Urinary bladder (tissue), 4 donors: ENCODE measurements around the gene MT1H. TPM values are rescaled to one million over a fixed set of nuclear protein-coding genes. Genes with fewer than 3 reads are reported as not detected.
"Not testable (repeated sequence)": the region's sequence is repeated elsewhere in the genome, so short reads cannot be mapped to it uniquely, and the experiment has no call there.

Experiments used
- DNase-seq: peaks from one replicate; pipeline ENCODE4 v3.0.0-alpha.2; 2015; ENCODE audit errors: extremely low spot score
- H3K27ac ChIP-seq: one replicate; pipeline ENCODE4 v1.5.1; 2013; ENCODE audit warnings: low read depth, mild to moderate bottlenecking, moderate library complexity
- H3K36me3 ChIP-seq: one replicate; pipeline ENCODE4 v1.6.1; 2013; ENCODE audit warnings: mild to moderate bottlenecking, moderate library complexity; ENCODE audit not compliant: insufficient read depth
- H3K4me1 ChIP-seq: one replicate; pipeline ENCODE4 v1.6.1; 2013; ENCODE audit warnings: mild to moderate bottlenecking, moderate library complexity; ENCODE audit not compliant: insufficient read depth
- H3K4me3 ChIP-seq: one replicate; pipeline ENCODE4 v1.5.1; 2013; ENCODE audit warnings: low read depth, low read length
- WGBS: extraction: QIAGEN DNeasy Blood & Tissue Kit; methylation state at CpG from one replicate; pipeline ENCODE4 v1.1.7; 2013; 5-methylcytosine and 5-hydroxymethylcytosine counted together
- polyA plus RNA-seq: library from polyadenylated mRNA; stranded (reverse); fragments of 200-250 nt; gene quantifications from one replicate; pipeline ENCODE4 v1.2.3, GENCODE V29; 2013
- total RNA-seq: library from RNA; depleted of rRNA; stranded (reverse); fragments of >200 nt; gene quantifications from one replicate; pipeline ENCODE4 v1.2.3, GENCODE V29; 2014
- donor health status: healthy with polysubstance abuse.
- donor health status: healthy.

Gene MT1H
- total RNA-seq (not detected), polyA plus RNA-seq (not detected)

- no peaks in the 10 kb centered on the region for H3K4me1 ChIP-seq
- no peak within 1 kb of the TSS for H3K27ac ChIP-seq
- no peak for DNase-seq
- H3K36me3 ChIP-seq: no peaks in the 10 kb centered on the region
- H3K4me3 ChIP-seq: no peak within 1 kb of the TSS
- 15% methylated on average over 38 of the region's 38 CpGs for WGBS
Measured at GRCh38 chr16:56669005-56669839, at the start of gene MT1H. TSS of gene MT1H (plus strand) at chr16:56669814. CDS start at chr16:56669885, 71 bp downstream.

GRCh38 chr16:56620339-56620897 is 49.2 kb upstream of the MT1H start:
- 91% methylated on average over 8 of the region's 8 CpGs for WGBS
- no peak for DNase-seq
- Histone ChIP-seq H3K27ac (no peak overlapping the region), H3K4me3 (no peak overlapping the region), H3K36me3 (no peaks in the 10 kb centered on the region), H3K4me1 (no peaks in the 10 kb centered on the region)

GRCh38 chr16:56621665-56622445 is 47.8 kb upstream of the MT1H start:
- DNase-seq, H3K36me3 ChIP-seq, H3K4me1 ChIP-seq, H3K27ac ChIP-seq, H3K4me3 ChIP-seq: not testable (repeated sequence)
- WGBS: 72% methylated on average over 4 of the region's 4 CpGs

GRCh38 chr16:56623184-56623583 is 46.4 kb upstream of the MT1H start:
- not testable (repeated sequence) for H3K4me1 ChIP-seq, DNase-seq, H3K27ac ChIP-seq, H3K36me3 ChIP-seq, H3K4me3 ChIP-seq
- WGBS: 95% methylated on average over 5 of the region's 5 CpGs

- DNase-seq: no peak
- H3K27ac ChIP-seq: no peak overlapping the region
- no peaks in the 10 kb centered on the region for H3K4me1 ChIP-seq
- H3K4me3 ChIP-seq: no peak overlapping the region
- H3K36me3 ChIP-seq: no peaks in the 10 kb centered on the region
- WGBS: 97% methylated on average over 2 of the region's 2 CpGs
Measured at GRCh38 chr16:56623637-56624036, 46.0 kb upstream of the MT1H start.

GRCh38 chr16:56625140-56625942 is 44.3 kb upstream of the MT1H start, which contains the start of gene MT1E:
TSS of gene MT1E (plus strand) at chr16:56625781. CDS start at chr16:56625852, 71 bp downstream.
- Histone ChIP-seq H3K4me1 (no peaks in the 10 kb centered on the region), H3K27ac (peak within 1 kb of the TSS; percentile 82), H3K36me3 (no peaks in the 10 kb centered on the region), H3K4me3 (peak within 1 kb of the TSS; percentile 46)
- DNase-seq: no peak
- 3% methylated on average over 62 of the region's 62 CpGs for WGBS

GRCh38 chr16:56625943-56626654 is 43.5 kb upstream of the MT1H start:
- Histone ChIP-seq H3K4me3 (peak overlapping the region; percentile 46), H3K4me1 (no peaks in the 10 kb centered on the region), H3K36me3 (no peaks in the 10 kb centered on the region), H3K27ac (peak overlapping the region; percentile 82)
- no peak for DNase-seq
- 29% methylated on average over 16 of the region's 16 CpGs for WGBS

- Histone ChIP-seq H3K36me3 (no peaks in the 10 kb centered on the region), H3K4me1 (no peaks in the 10 kb centered on the region), H3K4me3 (peak overlapping the region; percentile 46), H3K27ac (no peak overlapping the region)
- DNase-seq: no peak
- WGBS: 61% methylated on average over 7 of the region's 7 CpGs
Measured at GRCh38 chr16:56626685-56627084, 42.9 kb upstream of the MT1H start.

GRCh38 chr16:56628486-56629350 is 40.9 kb upstream of the MT1H start:
- Histone ChIP-seq H3K4me1 (no peaks in the 10 kb centered on the region), H3K4me3 (no peak overlapping the region), H3K36me3 (no peaks in the 10 kb centered on the region), H3K27ac (no peak overlapping the region)
- WGBS: 71% methylated on average over 9 of the region's 9 CpGs
- no peak for DNase-seq

- DNase-seq: no peak
- 71% methylated on average over 3 of the region's 3 CpGs for WGBS
- no peaks in the 10 kb centered on the region for H3K36me3 ChIP-seq
- H3K4me3 ChIP-seq: no peak overlapping the region
- no peaks in the 10 kb centered on the region for H3K4me1 ChIP-seq
- H3K27ac ChIP-seq: no peak overlapping the region
Measured at GRCh38 chr16:56629531-56629930, 40.1 kb upstream of the MT1H start.

- no peak for DNase-seq
- Histone ChIP-seq H3K4me1 (no peaks in the 10 kb centered on the region), H3K36me3 (no peaks in the 10 kb centered on the region), H3K4me3 (no peak overlapping the region), H3K27ac (no peak overlapping the region)
- 81% methylated on average over 3 of the region's 3 CpGs for WGBS
Measured at GRCh38 chr16:56630134-56630533, 39.5 kb upstream of the MT1H start.

- Histone ChIP-seq H3K36me3 (no peaks in the 10 kb centered on the region), H3K4me1 (no peaks in the 10 kb centered on the region), H3K27ac (no peak overlapping the region), H3K4me3 (no peak overlapping the region)
- WGBS: 90% methylated on average over 10 of the region's 10 CpGs
- no peak for DNase-seq
Measured at GRCh38 chr16:56631197-56631596, 38.4 kb upstream of the MT1H start.
